ENCODE results near the gene HIBCH.

DNA sequence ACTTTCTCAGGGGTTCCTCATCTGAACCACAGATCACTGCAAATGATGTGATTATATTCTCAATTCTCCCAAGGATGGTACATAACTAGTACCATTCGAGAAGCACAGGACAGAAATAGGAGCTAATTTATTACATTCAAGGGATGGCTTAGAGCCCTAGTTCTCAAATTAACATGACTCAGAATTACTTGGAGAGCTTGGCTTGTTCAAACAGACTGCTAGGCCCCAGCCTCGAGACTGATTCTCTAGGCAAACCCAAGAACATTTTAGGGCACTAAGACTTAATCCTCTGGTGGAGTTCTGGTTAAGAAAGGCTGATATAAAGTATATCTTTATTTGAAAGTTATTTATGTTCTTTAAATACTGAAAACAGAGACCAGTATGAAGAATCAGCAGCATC, 35.8 kb downstream of the HIBCH start:
- TF ChIP-seq EZH2 (IDR thresholded peaks at IDR 0.05; ENCODE audit: borderline replicate concordance, low read depth, low read length) (no peak), KDM1A (IDR thresholded peaks at IDR 0.05) (no peak), NR0B1 (IDR thresholded peaks at IDR 0.05; ENCODE audit: partially characterized antibody) (no peak), SMARCA5 (IDR thresholded peaks at IDR 0.05) (no peak), TOE1 (IDR thresholded peaks at IDR 0.05; ENCODE audit: borderline replicate concordance) (no peak), TOE1 (CRISPR knock-in tag; IDR thresholded peaks at IDR 0.05; ENCODE audit: borderline replicate concordance, low read depth) (no peak), MTF1 (CRISPR knock-in tag; IDR thresholded peaks at IDR 0.05; ENCODE audit: borderline replicate concordance) (no peak), ZBTB7A (IDR thresholded peaks at IDR 0.05; ENCODE audit: borderline replicate concordance, control insufficient read depth, low read depth, low read length) (no peak), MBD2 (IDR thresholded peaks at IDR 0.05; ENCODE audit: borderline replicate concordance, low read depth) (no peak), TBP (optimal IDR thresholded peaks at IDR 0.05; ENCODE audit: low read depth, low read length) (no peak), TBL1XR1 (IDR thresholded peaks at IDR 0.05; ENCODE audit: low read length in 2 of 2) (no peak)
- TF ChIP-seq, protein P1, sequence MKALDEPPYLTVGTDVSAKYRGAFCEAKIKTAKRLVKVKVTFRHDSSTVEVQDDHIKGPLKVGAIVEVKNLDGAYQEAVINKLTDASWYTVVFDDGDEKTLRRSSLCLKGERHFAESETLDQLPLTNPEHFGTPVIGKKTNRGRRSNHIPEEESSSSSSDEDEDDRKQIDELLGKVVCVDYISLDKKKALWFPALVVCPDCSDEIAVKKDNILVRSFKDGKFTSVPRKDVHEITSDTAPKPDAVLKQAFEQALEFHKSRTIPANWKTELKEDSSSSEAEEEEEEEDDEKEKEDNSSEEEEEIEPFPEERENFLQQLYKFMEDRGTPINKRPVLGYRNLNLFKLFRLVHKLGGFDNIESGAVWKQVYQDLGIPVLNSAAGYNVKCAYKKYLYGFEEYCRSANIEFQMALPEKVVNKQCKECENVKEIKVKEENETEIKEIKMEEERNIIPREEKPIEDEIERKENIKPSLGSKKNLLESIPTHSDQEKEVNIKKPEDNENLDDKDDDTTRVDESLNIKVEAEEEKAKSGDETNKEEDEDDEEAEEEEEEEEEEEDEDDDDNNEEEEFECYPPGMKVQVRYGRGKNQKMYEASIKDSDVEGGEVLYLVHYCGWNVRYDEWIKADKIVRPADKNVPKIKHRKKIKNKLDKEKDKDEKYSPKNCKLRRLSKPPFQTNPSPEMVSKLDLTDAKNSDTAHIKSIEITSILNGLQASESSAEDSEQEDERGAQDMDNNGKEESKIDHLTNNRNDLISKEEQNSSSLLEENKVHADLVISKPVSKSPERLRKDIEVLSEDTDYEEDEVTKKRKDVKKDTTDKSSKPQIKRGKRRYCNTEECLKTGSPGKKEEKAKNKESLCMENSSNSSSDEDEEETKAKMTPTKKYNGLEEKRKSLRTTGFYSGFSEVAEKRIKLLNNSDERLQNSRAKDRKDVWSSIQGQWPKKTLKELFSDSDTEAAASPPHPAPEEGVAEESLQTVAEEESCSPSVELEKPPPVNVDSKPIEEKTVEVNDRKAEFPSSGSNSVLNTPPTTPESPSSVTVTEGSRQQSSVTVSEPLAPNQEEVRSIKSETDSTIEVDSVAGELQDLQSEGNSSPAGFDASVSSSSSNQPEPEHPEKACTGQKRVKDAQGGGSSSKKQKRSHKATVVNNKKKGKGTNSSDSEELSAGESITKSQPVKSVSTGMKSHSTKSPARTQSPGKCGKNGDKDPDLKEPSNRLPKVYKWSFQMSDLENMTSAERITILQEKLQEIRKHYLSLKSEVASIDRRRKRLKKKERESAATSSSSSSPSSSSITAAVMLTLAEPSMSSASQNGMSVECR (CRISPR knock-in tag; IDR thresholded peaks at IDR 0.05) = no peak

Data from K562 (cell line).